ENCODE data around the gene TRIM54.

- TF ChIP-seq CTCF (IDR thresholded peaks at IDR 0.05): no peak
- no peak for TF ChIP-seq POLR2A (IDR thresholded peaks at IDR 0.05)
These were observed 46.1 kb upstream of the TRIM54 start for GRCh38 chr2:27236136-27236535.

Data from adrenal gland (tissue), 5 donors.